NB4 (cell line): Measurements from ENCODE around the gene ZP1.

Experiments used
- DNase-seq: peaks from one replicate; pipeline ENCODE4 v3.0.0; 2010; ENCODE audit warnings: low read depth
- H3K4me3 ChIP-seq: one replicate; pipeline ENCODE4 v1.5.1; 2011; ENCODE audit warnings: mild to moderate bottlenecking, low read depth, low read length, moderate library complexity
- MYC ChIP-seq: IDR thresholded peaks from 2 replicates; pipeline ENCODE4 v1.6.1; 2011; ENCODE audit warnings: low read depth, low read length
- POLR2A ChIP-seq: IDR thresholded peaks from 2 replicates; pipeline ENCODE4 v1.6.1; 2011; ENCODE audit warnings: mild to moderate bottlenecking; ENCODE audit not compliant: insufficient read length; ENCODE audit errors: extremely low read depth
- TF ChIP-seq, protein P1 (sequence below): IDR thresholded peaks from one replicate; pipeline ENCODE4 v1.5.1; 2012; ENCODE audit warnings: low read depth, low read length
- TF ChIP-seq, protein P2 (sequence below): IDR thresholded peaks from 2 replicates; pipeline ENCODE4 v1.6.1; 2011; ENCODE audit warnings: low read depth, low read length

The ZP1 gene

GRCh38 chr11:60923326-60923725 lies 56.0 kb downstream of the ZP1 start:
- DNase-seq: no peak
- TF ChIP-seq, protein P1, sequence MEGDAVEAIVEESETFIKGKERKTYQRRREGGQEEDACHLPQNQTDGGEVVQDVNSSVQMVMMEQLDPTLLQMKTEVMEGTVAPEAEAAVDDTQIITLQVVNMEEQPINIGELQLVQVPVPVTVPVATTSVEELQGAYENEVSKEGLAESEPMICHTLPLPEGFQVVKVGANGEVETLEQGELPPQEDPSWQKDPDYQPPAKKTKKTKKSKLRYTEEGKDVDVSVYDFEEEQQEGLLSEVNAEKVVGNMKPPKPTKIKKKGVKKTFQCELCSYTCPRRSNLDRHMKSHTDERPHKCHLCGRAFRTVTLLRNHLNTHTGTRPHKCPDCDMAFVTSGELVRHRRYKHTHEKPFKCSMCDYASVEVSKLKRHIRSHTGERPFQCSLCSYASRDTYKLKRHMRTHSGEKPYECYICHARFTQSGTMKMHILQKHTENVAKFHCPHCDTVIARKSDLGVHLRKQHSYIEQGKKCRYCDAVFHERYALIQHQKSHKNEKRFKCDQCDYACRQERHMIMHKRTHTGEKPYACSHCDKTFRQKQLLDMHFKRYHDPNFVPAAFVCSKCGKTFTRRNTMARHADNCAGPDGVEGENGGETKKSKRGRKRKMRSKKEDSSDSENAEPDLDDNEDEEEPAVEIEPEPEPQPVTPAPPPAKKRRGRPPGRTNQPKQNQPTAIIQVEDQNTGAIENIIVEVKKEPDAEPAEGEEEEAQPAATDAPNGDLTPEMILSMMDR: no peak
- TF ChIP-seq MYC (no peak), POLR2A (no peak)
- TF ChIP-seq, protein P2, sequence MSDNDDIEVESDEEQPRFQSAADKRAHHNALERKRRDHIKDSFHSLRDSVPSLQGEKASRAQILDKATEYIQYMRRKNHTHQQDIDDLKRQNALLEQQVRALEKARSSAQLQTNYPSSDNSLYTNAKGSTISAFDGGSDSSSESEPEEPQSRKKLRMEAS: no peak
- H3K4me3 ChIP-seq: no peak overlapping the region

DNA sequence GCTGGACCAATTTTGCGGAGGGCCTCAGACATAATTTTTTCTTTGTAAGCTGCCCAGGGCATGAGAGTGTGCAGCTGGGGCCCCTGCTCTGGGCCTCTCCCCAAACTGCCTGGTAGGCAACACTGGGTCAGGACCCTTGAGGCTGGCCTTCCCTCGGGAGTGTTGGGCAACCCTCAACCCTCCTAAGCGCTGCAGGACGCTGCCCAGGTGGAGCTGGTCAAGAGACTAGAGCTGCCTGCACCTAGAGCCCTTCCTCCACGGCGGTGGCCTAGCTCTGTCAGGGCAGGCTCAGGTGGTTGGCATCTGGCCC lies 56.4 kb downstream of the ZP1 start:
- no peak overlapping the region for H3K4me3 ChIP-seq
- no peak for DNase-seq
- TF ChIP-seq POLR2A (no peak), MYC (no peak)
- TF ChIP-seq, protein P2: no peak
- TF ChIP-seq, protein P1: no peak

- TF ChIP-seq MYC: no peak
- TF ChIP-seq, protein P2: no peak
- TF ChIP-seq POLR2A: no peak
- TF ChIP-seq, protein P1: no peak
- no peak for DNase-seq
- H3K4me3 ChIP-seq: no peak within 1 kb of the TSS
These were observed 57.0 kb downstream of the ZP1 start, which contains the start of gene TMEM132A for GRCh38 chr11:60924110-60924905. Gene TMEM132A (plus strand): TSS chr11:60924460. CDS start chr11:60924634, 174 bp downstream.
